Ishikawa (cell line): Measurements from ENCODE around the gene CHST14.

Experiments used
- CEBPB ChIP-seq: IDR thresholded peaks from 2 replicates; pipeline ENCODE4 v1.6.1; 2012
- CREB1 ChIP-seq: IDR thresholded peaks from 2 replicates; pipeline ENCODE4 v1.6.1; 2012; ENCODE audit warnings: low read depth
- EGR1 ChIP-seq: IDR thresholded peaks from 2 replicates; pipeline ENCODE4 v1.6.1; 2012
- EP300 ChIP-seq: IDR thresholded peaks from 2 replicates; pipeline ENCODE4 v1.6.1; 2012; ENCODE audit warnings: borderline replicate concordance
- FOXM1 ChIP-seq: IDR thresholded peaks from 2 replicates; pipeline ENCODE4 v1.6.1; 2012; ENCODE audit warnings: low read depth, borderline replicate concordance
- NFIC ChIP-seq: IDR thresholded peaks from 2 replicates; pipeline ENCODE4 v1.6.1; 2012
- RAD21 ChIP-seq: IDR thresholded peaks from 2 replicates; pipeline ENCODE4 v1.6.1; 2012; ENCODE audit warnings: low read depth
- TAF1 ChIP-seq: IDR thresholded peaks from 2 replicates; pipeline ENCODE4 v1.6.1; 2012; ENCODE audit warnings: low read depth, mild to moderate bottlenecking
- TCF12 ChIP-seq: IDR thresholded peaks from 2 replicates; pipeline ENCODE4 v1.6.1; 2012; ENCODE audit warnings: low read depth
- TEAD4 ChIP-seq: IDR thresholded peaks from 2 replicates; pipeline ENCODE4 v1.6.1; 2012
- USF1 ChIP-seq: IDR thresholded peaks from 2 replicates; pipeline ENCODE4 v1.6.1; 2012
- YY1 ChIP-seq: IDR thresholded peaks from 2 replicates; pipeline ENCODE4 v1.6.1; 2012; ENCODE audit warnings: low read depth
- ZBTB7A ChIP-seq: IDR thresholded peaks from 2 replicates; pipeline ENCODE4 v1.6.1; 2012; ENCODE audit warnings: low read depth
- TF ChIP-seq, protein P1 (sequence below): IDR thresholded peaks from 2 replicates; pipeline ENCODE4 v1.6.1; 2012
- TF ChIP-seq, protein P2 (sequence below): IDR thresholded peaks from 2 replicates; pipeline ENCODE4 v1.6.1; 2012; ENCODE audit warnings: low read depth, mild to moderate bottlenecking

Gene CHST14

GRCh38 chr15:40486066-40486770 lies 15.4 kb downstream of the CHST14 start:
- TF ChIP-seq TAF1: no peak

DNA sequence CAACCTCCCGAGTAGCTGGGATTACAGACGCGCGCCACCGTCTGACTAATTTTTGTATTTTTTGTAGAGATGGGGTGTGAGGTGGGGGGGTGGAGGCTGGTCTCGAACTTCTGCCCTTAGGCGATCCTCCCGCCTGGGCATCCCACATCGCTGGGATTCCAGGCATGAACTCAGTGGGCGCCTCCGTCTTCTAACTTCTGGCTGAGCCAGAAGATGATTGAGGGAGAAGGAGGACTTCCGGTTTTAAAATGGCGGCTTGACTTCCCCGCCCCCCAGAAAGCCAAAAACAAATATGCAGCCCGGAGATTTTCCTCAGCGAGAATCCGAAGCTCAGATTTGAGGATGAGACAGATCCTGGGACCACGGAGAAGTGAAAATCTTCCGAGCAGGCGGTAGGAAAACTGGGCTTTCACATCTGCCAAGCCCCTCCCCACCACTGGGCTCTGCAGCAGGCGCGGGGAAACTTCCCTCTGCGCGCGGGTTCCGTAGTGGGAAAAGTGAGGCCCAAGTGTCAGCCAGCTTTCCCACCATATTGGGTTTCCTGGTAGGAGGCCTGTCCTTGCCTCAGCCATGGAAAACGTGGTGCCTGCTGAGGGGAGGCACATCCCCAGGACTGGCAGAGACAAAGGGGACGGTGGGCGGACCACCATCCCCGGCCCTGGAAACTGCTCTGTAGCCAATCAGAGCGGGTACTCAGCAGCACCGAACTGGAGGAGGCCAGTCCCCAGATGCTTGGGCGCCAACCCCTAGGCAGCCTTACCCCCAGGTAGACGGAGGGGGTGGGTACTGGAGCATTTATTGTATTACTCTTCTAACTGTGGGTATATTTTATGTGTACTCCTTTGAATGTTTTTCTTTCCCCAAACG lies 17.3 kb downstream of the CHST14 start:
- no peak for TF ChIP-seq FOXM1
- no peak for TF ChIP-seq TAF1
- TF ChIP-seq RAD21: no peak
- TF ChIP-seq NFIC: no peak

- TF ChIP-seq USF1 (no peak), RAD21 (no peak), CEBPB (no peak), ZBTB7A (no peak), TAF1 (no peak), FOXM1 (no peak), EGR1 (no peak), YY1 (no peak), NFIC (no peak)
- TF ChIP-seq, protein P1, sequence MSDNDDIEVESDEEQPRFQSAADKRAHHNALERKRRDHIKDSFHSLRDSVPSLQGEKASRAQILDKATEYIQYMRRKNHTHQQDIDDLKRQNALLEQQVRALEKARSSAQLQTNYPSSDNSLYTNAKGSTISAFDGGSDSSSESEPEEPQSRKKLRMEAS: no peak
These were observed 18.7 kb downstream of the CHST14 start for GRCh38 chr15:40489274-40490175.

- TF ChIP-seq TEAD4: no peak
- TF ChIP-seq, protein P1: no peak
- TF ChIP-seq, protein P2, sequence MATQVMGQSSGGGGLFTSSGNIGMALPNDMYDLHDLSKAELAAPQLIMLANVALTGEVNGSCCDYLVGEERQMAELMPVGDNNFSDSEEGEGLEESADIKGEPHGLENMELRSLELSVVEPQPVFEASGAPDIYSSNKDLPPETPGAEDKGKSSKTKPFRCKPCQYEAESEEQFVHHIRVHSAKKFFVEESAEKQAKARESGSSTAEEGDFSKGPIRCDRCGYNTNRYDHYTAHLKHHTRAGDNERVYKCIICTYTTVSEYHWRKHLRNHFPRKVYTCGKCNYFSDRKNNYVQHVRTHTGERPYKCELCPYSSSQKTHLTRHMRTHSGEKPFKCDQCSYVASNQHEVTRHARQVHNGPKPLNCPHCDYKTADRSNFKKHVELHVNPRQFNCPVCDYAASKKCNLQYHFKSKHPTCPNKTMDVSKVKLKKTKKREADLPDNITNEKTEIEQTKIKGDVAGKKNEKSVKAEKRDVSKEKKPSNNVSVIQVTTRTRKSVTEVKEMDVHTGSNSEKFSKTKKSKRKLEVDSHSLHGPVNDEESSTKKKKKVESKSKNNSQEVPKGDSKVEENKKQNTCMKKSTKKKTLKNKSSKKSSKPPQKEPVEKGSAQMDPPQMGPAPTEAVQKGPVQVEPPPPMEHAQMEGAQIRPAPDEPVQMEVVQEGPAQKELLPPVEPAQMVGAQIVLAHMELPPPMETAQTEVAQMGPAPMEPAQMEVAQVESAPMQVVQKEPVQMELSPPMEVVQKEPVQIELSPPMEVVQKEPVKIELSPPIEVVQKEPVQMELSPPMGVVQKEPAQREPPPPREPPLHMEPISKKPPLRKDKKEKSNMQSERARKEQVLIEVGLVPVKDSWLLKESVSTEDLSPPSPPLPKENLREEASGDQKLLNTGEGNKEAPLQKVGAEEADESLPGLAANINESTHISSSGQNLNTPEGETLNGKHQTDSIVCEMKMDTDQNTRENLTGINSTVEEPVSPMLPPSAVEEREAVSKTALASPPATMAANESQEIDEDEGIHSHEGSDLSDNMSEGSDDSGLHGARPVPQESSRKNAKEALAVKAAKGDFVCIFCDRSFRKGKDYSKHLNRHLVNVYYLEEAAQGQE: no peak
- TF ChIP-seq FOXM1: no peak
- TF ChIP-seq EP300: no peak
- TF ChIP-seq TAF1: no peak
- TF ChIP-seq RAD21: no peak
- no peak for TF ChIP-seq YY1
These were observed 22.5 kb downstream of the CHST14 start for GRCh38 chr15:40493089-40493840.

DNA sequence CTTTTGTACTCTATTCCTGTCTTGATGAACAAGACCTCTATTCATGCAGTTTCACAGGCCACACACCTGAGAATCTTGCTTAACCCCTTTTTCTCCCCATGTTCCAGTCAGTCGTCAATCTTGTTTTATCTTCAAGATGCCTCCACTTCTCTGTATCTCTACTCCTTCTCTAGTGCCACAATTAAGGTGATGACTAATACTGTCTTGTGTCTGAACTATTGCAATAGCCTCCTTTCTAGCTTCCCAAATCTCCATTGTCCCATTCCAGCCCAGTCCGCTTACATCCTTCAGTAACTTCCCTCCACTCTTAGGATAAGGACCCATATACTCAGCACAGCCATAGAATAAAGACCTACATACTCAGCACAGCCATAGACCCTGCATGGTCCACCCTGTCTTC lies 24.7 kb downstream of the CHST14 start:
- TF ChIP-seq ZBTB7A (no peak), EGR1 (no peak), EP300 (no peak), TAF1 (no peak)

- no peak for TF ChIP-seq TAF1
- TF ChIP-seq TCF12: no peak
These were observed 27.6 kb downstream of the CHST14 start for GRCh38 chr15:40498418-40498817.

- no peak for TF ChIP-seq NFIC
- no peak for TF ChIP-seq TAF1
- no peak for TF ChIP-seq CREB1
- no peak for TF ChIP-seq EP300
- TF ChIP-seq USF1: no peak
- TF ChIP-seq RAD21: no peak
- TF ChIP-seq ZBTB7A: no peak
- no peak for TF ChIP-seq TEAD4
- no peak for TF ChIP-seq YY1
These were observed 28.1 kb downstream of the CHST14 start for GRCh38 chr15:40498891-40499290.
